Hippocampal formation (tissue), 2 donors: ENCODE data around the gene SLC39A12.

ENCODE experiments used
- DNase-seq, 2 donors: peaks; one replicate each; lab custom pipeline; 2025; lab: John Stamatoyannopoulos, UW

SLC39A12 gene

DNA sequence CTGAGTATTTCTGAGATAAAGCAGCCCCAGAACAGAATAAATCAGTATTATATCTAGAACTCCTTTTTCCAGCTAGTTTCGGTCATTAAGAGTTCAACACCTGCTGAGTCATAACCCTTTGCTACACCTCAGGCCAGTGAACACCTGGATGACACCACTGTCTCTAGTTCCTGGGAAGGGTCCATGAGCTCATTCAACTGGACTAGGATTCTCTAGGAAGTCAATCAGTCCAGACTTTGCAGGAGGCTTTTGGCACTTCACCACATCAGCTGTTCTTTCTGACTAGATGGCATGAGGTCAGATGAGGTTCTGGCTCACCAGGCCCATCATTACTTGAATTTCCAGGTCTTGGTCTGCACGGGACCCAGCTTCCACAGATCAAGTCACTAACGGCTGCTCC, 11.7 kb downstream of the SLC39A12 start:
- no peak for DNase-seq

- DNase-seq: no peak
These were observed 14.0 kb downstream of the SLC39A12 start for GRCh38 chr10:17965649-17966235.

DNA sequence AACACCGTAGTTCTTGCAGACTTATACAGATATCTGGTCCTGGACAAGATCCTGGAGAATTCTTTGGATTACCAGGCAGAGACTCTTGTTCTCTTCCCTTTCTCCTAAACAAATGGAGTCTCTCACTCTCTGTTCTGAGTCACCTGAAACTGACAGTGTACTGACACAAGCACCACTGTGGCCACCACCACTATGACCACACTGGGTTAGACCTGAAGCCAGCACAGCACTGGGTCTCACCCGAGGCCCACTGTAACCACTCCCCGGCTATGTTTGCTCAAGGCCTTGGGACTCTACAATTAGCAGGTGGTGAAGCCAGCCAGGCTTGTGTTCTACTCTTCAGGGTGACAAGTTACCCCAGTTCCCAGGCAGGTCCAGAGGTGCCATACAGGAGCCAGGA, 22.8 kb downstream of the SLC39A12 start:
- DNase-seq: no peak

GRCh38 chr10:17980846-17981565, 29.3 kb downstream of the SLC39A12 start:
- no peak for DNase-seq

- DNase-seq: no peak
These were observed 30.2 kb downstream of the SLC39A12 start for GRCh38 chr10:17981766-17982380.

GRCh38 chr10:17984056-17984455, 32.3 kb downstream of the SLC39A12 start:
- DNase-seq: no peak

- DNase-seq: no peak
These were observed 32.8 kb downstream of the SLC39A12 start for GRCh38 chr10:17984563-17984962.

GRCh38 chr10:17989908-17990767, 38.4 kb downstream of the SLC39A12 start:
- no peak for DNase-seq

DNA sequence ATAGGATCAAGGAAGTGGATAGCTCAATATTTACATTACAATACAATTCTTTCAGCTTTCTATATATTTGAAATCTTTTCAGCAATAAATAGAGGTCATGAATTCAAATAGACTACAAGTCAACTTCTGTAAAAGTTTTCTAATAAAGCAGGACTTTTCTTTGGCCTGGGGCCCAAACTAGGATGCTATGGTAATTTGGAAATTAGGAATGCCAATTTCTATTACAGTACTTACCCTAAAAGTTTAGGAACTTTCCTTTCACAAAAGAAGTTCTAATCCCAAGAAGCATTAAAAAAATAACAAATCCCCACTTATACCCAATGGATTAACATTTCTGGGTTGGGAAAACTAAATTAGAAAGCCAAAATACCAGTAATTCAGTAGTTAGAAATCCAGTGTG, 40.5 kb downstream of the SLC39A12 start:
- no peak for DNase-seq

DNA sequence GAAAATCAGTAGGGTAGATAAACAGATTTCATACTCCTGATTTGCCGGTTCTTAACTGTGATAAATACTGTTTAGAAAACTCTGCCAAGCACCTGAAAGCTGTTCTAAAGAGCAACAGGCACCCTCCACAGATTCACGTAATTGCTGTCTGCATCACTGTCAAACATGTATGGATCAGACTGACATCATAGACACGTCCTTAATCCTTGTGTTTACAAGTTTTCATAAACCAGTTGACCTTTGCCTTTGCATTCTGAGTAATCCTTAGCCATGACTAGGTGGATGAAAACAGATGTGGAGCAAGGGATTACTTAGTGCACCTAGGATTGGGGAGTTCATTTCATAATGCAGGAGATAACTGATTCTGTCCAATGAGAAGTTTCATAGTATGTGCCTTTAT, 41.6 kb downstream of the SLC39A12 start:
- DNase-seq: no peak

DNA sequence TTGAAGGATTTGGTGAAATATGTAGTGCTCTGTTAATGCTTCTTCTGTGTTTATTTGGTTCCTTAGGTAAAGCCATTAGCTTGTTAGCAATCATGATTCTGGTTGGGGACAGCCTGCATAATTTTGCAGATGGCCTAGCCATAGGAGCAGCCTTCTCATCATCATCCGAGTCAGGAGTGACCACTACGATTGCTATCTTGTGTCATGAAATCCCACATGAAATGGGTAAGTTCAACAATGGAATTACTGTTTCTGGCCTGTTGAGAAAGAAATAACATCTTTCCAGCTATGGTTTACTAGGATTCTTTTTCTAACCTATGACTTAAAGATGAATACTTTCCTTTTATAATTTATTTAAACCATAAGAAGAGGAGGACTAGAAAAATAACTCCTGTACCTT, 48.9 kb downstream of the SLC39A12 start:
- no peak for DNase-seq

GRCh38 chr10:18005445-18005780, 53.7 kb downstream of the SLC39A12 start:
- no peak for DNase-seq

- DNase-seq: peak in 1 of 2 donors; percentile 35
These were observed 54.2 kb downstream of the SLC39A12 start for GRCh38 chr10:18005781-18006456.

- DNase-seq: no peak
These were observed 57.3 kb downstream of the SLC39A12 start for GRCh38 chr10:18008986-18009385.

GRCh38 chr10:18010050-18010449, 58.3 kb downstream of the SLC39A12 start:
- no peak for DNase-seq

DNA sequence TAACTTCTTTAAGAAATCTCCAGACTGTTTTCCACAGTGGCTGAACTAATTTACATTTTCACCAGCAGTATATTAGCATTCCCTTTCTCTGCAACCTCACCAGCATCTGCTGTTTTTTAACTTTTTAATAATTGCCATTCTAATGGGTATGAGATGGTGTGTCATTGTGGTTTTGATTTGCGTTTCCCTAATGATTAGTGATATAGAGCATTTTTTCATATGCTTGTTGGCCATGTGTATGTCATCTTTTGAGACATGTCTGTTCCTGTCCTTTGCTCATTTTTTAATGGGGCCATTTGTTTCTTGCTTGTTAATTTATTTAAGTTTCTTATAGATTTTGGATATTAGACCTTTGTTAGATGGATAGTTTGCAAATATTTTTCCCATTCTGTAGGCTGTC, 68.8 kb downstream of the SLC39A12 start:
- no peak for DNase-seq

- no peak for DNase-seq
These were observed 70.2 kb downstream of the SLC39A12 start for GRCh38 chr10:18021725-18022480.

- no peak for DNase-seq
These were observed 91.7 kb downstream of the SLC39A12 start for GRCh38 chr10:18043148-18044006.

DNA sequence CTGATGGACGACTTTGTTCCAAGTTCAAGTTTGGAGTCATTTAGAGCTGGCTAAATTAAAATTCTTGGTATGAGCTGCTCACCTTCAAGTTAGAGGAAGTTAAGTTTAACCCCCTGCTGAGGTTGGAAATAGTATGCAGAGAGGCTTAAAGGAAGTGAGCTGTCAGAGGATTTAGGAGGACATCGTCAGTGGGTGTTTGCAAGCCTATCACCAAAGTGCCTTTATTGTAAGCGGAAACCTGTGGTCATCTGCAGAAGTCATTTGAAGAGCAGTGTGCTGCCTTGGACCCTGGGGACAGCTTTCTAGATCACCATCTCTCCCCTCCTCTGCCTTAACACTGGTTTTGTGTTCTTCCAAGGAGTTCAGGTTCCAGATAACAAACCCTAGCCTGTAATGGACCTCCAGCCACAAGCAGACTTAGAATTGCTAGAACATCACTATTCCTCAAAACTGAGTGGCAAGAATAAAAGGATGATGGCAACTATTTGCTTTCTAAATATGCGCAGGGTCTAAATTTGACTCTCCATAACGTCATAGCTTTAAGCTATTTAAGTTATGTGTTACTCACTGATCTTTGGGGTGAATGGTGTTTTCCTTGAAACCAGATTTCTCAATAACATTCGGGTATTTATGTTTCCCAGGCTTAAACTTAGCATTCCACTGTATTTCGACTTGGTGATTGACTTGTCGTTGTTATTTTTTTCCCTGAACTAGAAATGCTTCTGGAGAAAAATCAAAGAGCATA, 93.4 kb downstream of the SLC39A12 start:
- DNase-seq: no peak

DNA sequence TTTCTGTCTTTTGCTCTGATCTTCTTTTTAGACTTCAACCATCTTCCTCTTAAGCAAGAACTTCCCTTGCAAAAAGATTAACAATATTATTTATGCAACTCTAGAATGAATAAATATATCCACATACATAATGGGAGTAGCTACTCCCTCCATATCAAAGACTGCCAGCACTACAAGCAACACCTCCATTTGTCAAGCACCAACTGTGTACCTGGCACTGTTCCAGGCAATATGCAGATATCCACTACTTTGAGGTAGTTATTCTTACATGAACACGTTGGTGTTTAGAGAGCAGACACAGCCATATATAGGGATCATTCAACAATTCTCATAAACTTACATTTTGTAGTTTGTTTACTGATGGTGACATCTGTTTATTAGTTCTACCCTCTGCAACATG, 104.9 kb downstream of the SLC39A12 start:
- no peak for DNase-seq
